HL-60/S4 treated with retinoic acid at 250 ng/mL for 4 days and 3 days (cell line): ENCODE measurements around the gene MYRF.

Experiments used
- in situ Hi-C: fragments of 300-500 bp; cut with MboI; formaldehyde crosslinking; loops from 2 replicates; pipeline ENCODE4 v1.7.0; 2022; ENCODE audit warnings: low sequenced_read_pairs

Gene MYRF

GRCh38 chr11:61814958-61815789, 62.7 kb downstream of the MYRF start:
- in situ Hi-C loops, result no loop called here

DNA sequence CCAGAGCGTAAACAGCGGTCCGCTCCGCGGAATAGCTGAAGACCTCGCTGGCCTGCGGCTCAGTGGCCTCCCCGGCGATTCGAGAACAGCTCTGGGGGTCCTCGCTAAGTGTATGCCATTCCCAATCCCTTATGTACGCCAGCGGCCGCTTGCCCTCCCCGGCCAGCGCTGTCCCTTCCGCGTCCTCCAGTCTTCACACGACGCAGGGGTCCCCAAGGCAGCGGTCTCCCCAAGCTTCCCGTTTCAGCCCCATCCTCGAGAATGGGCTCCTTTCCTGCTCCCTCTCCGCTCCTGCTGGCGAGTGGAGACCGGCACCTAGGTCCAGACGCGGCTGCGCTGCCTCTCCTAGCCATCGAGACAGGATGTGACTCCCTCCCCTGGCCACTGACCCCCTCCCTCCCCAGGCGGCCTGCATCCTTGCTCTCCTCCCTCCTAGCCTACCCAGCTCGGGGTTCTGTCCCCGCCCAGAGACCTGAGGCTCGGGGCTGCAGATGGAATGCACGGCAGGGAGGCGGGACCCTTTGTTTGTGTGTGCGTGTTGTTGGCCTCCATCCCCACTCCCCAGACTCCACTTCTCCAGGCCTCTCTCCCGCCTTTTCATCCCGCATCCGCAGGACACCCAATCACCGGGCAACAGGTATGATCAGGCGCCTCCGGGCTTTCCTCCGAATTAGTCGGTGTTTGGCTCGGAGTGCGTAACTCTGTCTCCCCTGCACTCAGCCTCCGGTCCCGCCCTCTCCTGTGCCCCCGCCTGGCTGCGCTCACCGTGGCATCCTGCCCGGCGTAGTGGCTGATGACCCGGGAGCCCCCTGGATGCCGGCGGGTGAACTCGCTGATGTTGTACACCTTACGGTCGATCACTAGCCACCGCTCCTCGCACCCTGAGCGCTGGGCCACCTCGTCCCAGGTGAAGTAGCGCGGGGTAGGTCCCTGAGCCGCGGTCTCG, 63.6 kb downstream of the MYRF start:
- in situ Hi-C loops, result no loop called here

DNA sequence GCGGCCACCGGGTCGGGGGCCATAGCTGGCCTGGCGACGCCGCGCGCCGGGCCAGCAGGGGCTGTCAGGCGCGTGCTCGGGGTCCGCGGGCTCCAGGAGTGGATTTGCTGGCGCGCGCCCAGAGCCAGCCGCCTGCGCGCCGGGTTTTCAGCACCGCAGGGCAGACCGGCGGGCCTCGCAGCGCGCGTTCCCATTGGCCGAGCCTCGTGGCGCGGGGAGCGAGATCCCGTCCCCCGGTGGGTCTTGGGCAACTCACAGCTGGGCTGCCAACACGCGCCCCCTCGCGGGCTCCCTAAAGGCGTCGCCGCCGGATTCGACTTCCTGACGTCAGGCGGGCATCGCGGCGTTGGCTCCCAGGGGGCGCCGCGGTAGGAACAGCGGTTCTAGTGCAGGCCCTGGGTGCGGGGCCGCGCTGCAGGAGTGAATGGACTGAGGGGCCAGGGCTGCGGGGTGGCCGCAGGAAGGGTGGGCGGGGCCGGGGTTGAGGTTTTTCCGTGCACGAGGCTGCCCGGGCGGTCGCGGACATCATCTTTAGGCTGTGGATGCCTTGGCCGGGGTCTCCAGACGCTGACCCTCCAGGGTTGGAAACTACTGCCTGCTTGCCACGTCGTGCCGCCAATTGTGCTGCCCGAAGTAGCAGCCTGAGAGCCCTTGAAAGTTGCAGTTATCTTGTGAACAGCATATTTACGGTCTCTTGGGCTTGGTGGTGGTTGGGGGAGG, 64.5 kb downstream of the MYRF start, which contains the start of gene FADS1:
FADS1 (minus strand) TSS at position 268 of the 720 bp plus-strand sequence; CDS start at position 194, 74 bp downstream.
- in situ Hi-C loops, result no loop called here

DNA sequence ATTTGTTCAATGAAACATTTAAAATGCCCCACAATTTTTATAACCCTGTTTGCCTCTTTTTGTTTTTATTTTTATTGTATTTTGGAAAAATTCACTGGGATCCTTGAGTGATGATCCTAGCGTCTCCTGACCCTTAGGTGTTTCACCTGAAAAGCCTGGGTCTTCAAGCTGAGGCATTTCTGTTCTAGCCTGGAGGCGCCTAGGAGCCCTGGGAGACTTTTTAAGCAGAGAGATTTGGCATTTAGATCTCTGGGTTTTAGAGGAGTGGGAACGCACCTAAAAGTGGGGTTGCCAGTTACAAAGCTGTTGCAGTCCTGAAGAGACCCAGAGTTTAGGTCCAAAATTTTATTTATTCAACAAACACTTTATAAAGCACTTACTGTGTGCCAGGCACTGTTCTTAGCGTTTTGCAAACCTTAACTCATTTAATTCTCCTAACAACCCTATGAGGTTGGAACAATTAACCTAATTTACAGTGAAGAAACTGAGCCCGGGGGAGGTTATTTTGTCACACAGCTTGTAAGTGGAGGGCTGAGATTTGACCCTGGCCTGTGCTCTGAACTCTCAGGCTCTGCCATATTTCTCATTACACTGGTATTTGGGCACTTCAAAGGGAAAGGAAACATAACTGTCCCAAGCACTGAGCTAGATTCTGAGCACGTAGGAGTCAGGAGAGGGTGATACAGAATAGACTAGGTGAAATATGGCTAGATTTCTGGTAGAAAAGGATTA, 65.2 kb downstream of the MYRF start:
- in situ Hi-C loops, result no loop called here

DNA sequence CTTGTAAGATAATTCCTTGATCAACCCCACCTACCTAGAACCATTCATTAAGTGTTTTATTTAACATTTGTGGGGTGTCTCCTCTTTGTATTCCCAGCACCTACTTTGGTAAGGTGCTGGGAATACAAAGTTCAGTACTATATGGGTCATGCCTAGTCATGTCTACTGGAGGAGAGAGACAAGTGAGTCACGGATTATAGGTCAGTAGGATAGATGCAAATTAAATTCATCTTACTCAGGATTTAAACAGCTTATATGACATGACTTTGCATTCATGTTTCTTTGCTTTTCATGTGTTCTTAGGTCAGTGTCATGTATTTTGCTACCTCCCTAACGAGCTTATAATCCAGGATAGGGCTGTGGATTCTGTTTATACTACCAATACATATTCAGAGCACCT, 67.7 kb downstream of the MYRF start:
- in situ Hi-C loops, result no loop called here

- in situ Hi-C loops, result no loop called here
Measured at GRCh38 chr11:61826930-61827570, 74.6 kb downstream of the MYRF start.

DNA sequence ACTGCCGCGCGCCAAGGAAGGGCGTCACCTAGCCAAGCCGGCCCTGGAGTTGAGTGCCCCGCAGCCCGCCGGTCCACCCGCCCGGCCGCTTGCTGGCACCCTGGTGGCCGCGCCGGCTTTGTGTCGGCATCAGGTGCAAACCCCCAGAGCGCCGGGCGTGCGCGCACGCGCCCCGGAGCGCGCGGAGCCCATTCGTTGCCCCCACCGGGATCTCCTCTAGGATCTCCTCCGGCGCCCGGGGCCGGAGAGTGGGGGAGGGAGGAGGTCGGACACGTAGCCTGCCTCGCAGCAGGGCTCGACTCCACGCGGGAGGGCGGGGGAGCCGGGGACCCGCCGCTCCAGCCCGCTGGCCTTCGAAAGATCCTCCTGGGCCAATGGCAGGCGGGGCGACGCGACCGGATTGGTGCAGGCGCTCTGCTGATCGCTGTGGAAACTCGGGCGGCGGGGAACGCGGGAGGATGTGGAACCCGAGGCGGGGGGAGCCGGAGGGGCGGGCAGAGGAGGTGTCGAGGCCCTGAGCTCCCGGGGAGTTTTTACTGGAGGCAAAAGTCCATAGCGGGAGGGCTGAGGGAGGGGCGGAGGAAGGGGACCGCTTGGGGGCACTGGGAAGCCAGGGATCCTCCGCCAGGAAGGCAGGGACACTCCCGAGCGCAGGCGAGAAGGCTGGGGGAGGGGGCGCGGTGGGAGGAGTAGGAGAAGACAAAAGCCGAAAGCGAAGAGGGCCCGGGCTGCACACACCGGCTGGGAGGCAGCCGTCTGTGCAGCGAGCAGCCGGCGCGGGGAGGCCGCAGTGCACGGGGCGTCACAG, 75.3 kb downstream of the MYRF start, which contains the start of gene FADS2:
FADS2 (plus strand) TSS at position 730 of the 808 bp plus-strand sequence. CDS start 91 bp downstream, outside the sequence.
- in situ Hi-C loops, result no loop called here

DNA sequence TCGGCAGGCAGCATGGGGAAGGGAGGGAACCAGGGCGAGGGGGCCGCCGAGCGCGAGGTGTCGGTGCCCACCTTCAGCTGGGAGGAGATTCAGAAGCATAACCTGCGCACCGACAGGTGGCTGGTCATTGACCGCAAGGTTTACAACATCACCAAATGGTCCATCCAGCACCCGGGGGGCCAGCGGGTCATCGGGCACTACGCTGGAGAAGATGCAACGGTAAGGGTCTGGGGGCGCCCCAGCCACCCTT, 75.9 kb downstream of the MYRF start:
- in situ Hi-C loops, result no loop called here

GRCh38 chr11:61828629-61829407, 76.4 kb downstream of the MYRF start:
- in situ Hi-C loops, result no loop called here

GRCh38 chr11:61829806-61830205, 77.4 kb downstream of the MYRF start:
- in situ Hi-C loops, result no loop called here

DNA sequence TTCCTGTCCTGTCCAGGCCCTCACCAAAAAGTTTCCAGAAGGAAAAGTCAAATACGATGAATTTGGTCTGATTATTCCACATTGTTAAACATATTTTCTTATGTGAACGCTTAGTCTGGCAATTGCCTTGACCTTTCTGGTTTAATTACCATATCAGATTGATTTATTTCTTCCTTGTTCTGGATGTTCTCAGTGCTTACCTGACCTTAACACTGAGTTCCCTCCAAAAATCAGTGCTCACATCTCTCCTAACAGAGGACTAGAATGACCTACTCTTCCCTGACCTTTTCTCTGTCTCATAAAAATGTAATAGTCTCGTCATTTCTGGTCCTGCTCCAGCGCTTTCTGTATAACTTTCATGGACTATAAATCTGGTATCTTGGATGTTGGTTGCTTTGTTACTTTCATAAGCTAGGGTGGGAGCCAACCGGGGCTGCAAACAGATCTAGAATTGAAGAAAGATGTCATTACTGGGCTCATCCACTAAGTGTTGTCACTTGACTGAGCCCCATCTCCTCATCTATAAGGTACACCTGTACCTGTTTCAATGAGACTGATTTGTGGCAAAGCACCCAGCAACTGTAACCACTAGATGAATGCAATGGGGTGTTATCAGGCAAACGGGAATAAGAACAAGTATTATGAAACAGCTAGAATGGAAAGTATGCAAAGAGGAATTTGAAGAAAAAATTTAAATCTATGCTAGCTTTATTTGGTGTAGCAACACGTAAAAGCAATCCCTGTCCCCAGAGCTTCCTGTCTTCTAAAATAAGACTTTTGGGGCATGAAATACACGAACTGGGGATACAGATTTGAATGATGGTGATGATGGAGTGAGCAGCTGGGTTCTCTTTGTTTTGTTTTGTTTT, 78.0 kb downstream of the MYRF start:
- in situ Hi-C loops, result no loop called here

DNA sequence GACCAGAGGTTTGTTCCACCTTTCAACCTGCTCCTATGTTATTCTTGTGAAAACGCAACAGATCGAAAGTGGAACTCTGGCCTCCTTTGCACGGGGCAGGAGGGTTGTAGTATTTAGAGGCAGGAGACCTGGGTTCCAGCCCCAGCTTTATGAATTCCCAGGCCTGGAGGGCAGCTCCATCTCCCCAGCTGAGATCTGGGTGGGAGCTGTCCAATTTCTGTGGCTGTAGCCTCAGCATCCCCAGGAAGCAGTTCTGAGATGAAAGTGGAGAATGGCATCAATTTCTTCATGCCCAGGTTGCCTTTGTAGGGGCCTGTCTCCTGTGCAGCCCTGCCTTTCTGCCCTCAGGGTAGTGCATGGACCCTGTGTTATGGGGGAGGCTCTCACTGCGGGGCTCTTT, 79.8 kb downstream of the MYRF start:
- in situ Hi-C loops, result no loop called here

GRCh38 chr11:61832754-61833153, 80.3 kb downstream of the MYRF start:
- in situ Hi-C loops, result no loop called here

DNA sequence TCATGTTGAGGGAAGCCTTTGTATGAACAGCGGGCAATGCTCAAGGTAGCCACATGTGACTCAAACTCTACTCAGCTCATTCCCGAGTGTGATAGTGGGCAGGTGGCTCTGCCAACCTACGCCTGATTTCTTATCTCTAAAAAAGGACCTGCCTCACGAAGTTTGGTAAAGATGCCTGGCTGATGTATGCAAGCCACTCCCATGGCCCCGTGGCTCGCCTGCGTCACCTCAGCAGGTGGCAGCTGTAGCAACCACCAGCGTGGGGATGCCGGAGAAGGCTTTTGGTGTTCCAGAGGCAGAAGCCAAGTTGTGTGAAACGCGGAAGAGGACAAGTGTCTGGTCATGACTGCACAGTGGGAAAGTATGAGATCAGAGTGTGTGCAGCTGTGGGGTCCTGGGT, 81.0 kb downstream of the MYRF start:
- in situ Hi-C loops, result no loop called here

DNA sequence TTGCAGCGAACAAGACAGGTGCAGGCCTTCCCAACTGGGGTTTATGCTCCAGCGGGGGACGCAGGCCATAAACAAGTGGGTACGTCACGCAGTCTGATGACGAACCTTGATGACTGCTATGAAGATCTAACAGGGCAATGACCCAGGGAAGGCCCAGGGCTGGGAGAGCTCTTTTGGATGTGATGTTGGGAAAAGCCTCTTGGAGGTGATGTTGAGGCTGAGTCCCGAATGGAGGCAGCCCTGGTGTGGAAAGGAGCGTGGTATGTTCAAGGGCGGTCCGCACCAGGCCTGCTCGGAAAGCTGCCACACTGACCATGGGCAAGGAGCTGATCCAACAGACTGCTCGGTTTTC, 81.5 kb downstream of the MYRF start:
- in situ Hi-C loops, result no loop called here

- in situ Hi-C loops, result no loop called here
Measured at GRCh38 chr11:61834278-61835048, 82.0 kb downstream of the MYRF start.

DNA sequence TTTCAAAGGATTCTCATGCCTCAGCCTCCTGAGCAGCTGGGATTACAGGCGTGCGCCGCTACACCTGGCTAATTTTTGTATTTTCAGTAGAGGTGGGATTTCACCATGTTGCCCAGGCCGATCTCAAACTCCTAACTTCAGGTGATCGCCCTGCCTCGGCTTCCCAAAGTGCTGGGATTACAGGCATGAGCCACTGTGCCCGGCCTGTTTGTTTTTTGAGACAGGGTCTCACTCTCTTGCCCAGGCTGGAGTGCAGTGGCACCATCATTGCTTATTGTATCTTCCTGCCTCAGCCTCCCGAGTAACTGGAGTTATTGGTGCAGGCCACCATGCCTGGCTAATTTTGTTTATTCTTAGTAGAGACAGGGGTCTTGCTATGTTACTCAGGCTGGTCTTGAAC, 83.8 kb downstream of the MYRF start:
- in situ Hi-C loops, result no loop called here
